HG02885 (cell line): ENCODE data around the gene NIN.

Source experiments
- ATAC-seq: cut with Tn5 transposase; IDR thresholded peaks from one replicate; pipeline ENCODE4 v1.9.1; 2021; ENCODE audit warnings: mild to moderate bottlenecking; ENCODE audit not compliant: unreplicated experiment, poor library complexity

The NIN gene, protein sequence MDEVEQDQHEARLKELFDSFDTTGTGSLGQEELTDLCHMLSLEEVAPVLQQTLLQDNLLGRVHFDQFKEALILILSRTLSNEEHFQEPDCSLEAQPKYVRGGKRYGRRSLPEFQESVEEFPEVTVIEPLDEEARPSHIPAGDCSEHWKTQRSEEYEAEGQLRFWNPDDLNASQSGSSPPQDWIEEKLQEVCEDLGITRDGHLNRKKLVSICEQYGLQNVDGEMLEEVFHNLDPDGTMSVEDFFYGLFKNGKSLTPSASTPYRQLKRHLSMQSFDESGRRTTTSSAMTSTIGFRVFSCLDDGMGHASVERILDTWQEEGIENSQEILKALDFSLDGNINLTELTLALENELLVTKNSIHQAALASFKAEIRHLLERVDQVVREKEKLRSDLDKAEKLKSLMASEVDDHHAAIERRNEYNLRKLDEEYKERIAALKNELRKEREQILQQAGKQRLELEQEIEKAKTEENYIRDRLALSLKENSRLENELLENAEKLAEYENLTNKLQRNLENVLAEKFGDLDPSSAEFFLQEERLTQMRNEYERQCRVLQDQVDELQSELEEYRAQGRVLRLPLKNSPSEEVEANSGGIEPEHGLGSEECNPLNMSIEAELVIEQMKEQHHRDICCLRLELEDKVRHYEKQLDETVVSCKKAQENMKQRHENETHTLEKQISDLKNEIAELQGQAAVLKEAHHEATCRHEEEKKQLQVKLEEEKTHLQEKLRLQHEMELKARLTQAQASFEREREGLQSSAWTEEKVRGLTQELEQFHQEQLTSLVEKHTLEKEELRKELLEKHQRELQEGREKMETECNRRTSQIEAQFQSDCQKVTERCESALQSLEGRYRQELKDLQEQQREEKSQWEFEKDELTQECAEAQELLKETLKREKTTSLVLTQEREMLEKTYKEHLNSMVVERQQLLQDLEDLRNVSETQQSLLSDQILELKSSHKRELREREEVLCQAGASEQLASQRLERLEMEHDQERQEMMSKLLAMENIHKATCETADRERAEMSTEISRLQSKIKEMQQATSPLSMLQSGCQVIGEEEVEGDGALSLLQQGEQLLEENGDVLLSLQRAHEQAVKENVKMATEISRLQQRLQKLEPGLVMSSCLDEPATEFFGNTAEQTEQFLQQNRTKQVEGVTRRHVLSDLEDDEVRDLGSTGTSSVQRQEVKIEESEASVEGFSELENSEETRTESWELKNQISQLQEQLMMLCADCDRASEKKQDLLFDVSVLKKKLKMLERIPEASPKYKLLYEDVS (N-terminal part only)

DNA sequence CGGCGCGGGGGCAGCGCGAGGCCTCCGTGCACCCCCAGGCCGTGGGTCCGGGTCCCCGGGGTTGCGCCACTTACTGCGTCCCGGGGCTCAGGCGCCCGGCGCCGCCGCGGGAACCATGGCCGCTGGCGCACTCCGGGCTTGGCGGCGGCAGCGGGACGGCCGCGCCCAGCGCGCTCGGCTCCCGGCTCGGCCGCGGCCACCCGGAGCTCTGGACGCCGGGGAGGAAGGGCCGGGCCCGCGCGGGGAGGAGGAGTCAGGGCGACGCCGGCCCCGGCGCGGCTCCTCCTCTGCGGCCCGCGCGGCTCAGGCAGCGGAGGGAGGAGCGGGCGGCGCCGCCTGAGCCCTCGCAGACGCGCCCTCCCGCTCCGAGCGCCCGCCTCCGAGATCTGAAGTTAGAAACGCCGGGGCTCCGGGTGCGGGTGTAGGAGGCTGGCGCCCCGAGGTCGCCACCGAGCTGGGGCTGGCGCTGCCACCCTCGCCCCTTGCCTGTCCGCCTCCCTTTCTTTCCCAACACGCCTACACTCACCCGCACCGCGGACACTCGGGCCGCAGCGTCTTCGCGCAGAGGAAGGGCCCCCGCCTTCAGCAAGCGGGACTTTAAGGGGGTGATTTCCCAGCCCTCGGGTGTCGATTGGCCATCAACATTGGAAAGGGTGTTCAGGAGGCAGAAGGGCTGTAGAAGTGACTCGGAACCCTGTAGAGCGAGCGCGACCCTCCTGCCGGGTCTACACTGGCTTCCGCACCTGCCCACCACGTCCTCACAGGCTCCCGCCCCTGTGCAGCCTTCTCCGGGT, at the start of gene NIN:
NIN (minus strand) TSS at position 231 of the 794 bp plus-strand sequence. CDS start 9,106 bp downstream, outside the sequence.
- ATAC-seq: peak; percentile 82

DNA sequence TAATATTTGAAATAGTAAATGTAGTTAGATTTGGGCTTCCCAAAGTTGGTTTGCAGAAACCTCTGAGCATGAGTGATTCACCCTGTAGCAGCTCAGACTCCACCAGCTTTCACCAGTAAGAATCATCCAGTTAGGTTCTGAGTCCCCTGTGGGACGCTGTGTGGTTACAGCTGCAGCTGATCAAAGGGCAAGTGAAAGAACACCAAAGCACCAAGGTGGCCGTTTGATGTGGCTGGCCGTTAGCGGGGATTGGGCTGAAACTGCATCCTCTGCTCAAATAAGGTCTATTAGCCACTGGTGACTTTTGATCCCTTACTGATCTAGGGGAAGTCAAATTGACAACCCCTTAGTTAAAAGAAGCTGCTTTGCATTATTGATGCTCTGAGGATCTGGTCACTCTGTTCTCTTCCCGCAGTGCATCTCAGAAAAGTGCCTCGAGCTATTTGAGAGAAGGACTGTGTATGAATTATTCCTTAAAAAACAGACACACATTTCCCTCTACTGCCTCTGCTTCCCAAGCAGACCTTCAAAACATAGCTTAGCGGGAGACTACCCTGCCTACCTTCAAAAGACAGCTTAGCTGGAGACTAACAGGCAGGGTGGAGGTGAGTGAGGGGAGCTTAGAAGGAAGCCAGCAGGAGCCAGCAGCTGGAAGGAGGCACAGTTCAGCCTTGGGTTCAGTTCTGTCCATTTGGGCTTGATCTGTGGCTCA, 44.6 kb upstream of the NIN start:
- peak; percentile 97 for ATAC-seq

DNA sequence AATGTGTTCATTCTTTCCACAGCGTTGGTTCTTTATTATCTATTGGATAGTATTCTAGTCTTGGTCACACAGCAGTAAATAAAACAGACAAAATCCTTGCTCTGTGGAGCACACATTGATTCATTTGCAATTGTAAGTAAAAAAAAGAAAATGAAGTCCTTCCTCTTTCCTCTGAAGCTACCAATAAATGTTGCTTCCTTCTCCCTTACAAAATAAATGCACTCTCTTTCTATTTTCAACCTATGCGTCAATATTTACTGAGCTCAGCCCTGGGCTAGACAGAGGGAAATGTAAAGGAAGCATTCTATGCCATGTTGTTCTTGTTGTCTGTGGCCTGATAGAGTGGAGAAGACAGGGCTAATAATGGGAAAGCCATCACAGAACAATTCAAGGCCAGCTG, 43.8 kb upstream of the NIN start:
- ATAC-seq: no peak

DNA sequence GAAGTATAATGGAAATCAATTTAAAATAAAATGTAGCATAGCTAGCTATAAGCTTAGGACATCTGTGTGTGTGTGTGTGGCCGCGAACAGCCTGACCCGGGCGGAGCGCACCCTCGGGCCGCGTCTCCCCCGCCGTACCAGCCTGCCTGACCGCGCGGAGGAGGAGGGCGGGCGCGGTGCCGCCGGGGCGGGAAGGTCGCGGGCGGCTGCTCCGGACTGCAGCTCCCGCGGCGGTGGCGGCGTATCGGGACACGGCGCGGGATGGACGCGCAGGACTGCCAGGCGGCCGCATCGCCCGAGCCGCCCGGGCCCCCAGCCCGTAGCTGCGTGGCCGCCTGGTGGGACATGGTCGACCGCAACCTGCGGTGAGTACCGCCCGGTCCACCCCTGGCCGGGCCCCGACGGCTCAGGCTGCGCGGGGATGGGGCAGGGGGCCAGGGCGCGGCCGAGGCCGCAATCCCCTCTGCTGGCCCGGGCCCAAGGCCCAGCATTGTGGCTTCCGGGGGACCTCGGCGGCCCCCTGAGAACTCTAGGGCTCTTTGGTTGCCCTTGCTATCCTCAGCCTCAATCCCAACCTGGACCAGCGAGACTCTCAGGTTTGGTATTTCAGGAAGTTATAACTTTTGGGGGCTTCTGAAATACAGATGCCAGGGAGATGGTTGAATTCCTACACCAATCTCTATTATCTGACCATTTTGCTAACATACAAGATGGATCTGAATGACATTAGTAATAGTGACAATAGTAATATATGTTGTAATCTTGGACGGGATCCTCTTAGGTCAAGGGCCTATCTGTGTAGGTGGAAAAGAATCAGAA, 41.2 kb upstream of the NIN start, which contains the start of gene ABHD12B:
ABHD12B (plus strand) TSS at position 140 of the 819 bp plus-strand sequence; CDS start at position 262, 122 bp downstream.
- no peak for ATAC-seq

DNA sequence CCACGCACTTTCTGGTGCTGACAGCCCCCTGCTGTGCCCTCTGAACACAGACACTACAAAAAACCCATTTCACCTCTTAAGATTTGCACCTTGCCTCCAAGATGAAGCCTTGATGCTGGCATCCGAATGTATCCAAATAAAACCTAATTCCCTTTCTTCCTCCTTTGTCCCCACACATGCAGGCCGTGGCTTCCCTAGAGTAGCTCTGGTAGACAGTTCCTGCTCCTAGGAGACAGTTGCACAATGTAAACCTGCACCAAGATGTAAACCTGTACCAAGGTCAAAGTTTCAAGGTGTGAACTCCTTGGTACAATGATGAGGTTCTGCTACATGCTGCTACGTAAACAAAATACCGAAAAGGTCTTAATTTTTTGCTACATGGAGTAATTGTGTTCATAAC, 40.3 kb upstream of the NIN start:
- ATAC-seq: no peak

DNA sequence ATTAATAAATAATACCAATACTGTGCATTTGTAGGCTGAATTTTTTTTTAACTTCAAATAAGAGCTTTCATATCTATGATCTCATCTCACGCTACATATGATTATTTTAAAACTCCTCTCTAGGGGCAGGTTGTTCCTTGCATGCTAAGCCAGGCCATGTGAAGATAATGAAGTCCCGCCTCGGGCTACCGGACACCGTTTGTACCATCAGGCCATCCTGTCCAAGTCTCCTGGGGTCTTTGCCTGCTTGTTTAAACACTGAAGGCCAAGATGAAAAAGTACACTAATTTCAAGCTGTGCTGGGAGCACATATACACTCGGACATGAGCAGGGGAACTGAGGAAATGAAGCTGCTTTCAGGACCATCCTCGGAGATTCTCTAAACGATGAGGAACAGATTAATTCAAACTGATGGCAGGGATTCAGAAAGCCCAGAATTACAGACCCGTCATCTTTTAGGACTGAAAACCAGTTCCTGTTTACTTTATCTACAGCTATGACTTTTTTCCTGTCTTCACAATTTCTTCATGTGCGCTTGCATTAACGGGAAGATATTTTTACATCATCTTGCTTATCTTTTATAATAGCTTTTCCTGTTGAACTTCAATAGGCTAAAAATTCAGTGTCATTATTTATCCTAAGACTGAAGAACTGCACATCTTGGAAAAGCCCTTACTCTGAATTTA, 34.6 kb upstream of the NIN start:
- no peak for ATAC-seq

DNA sequence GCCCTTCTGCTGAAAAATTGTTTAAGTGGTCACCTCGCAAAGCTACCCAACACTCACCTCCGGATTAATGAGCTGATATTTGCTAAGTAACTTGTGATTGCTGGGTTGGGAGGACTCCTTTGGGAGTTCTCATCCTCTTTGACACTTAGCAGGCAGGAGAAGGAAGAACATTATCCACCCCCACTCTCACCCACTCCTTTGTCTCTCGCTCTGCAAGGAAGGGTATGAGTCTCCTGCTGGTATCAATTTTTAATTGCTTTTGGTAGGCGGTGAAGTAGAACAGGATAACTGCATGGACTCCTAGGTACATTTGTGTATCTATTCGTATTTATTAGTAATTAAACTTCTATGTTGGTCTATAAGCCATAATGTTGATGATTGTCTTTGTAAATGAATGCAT, 34.0 kb upstream of the NIN start:
- ATAC-seq: no peak

DNA sequence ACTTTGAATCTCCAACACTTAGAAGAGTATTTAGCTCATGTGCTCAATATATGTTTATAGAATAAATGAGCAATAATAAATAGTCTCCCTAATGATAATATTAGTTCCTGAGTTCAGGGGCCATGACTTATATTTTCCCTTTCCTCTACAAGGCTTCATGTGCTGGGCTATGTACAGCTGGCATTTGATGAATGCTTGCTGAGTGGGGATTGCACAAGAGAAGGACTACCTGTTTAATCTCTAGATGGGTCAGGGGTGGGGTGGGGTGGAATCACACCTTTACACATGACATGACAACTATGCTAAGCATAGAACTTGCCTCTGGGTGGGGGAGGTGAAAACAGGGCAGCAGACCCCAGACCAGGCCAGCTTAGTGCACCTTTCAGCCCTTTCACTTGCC, 33.3 kb upstream of the NIN start:
- ATAC-seq: no peak

DNA sequence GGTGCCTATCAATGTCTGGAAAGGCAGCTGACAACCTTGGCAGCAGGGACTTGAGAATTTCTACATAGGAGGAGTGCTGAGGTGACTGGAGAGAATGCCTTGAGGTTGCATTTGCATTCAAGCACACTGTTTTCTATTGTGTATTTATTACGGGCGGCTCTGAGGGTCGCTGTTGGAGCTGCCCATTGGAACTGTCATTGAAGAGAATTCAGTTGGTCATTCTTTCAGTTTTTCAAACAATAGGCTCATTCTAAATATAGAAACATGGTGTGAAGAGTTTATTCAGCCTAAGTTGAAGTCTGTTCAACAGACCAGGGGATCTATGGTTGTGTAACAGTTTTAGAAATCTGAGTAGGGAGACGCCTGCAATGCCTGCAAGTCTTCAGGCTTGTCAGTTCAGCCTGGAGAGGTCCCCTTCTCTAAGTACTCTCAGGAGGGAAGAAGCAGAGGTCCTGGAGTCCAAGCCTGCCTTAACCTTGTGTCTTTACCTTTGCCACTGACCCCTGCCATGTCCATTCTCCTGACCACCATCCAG, 31.1 kb upstream of the NIN start:
- no peak for ATAC-seq

DNA sequence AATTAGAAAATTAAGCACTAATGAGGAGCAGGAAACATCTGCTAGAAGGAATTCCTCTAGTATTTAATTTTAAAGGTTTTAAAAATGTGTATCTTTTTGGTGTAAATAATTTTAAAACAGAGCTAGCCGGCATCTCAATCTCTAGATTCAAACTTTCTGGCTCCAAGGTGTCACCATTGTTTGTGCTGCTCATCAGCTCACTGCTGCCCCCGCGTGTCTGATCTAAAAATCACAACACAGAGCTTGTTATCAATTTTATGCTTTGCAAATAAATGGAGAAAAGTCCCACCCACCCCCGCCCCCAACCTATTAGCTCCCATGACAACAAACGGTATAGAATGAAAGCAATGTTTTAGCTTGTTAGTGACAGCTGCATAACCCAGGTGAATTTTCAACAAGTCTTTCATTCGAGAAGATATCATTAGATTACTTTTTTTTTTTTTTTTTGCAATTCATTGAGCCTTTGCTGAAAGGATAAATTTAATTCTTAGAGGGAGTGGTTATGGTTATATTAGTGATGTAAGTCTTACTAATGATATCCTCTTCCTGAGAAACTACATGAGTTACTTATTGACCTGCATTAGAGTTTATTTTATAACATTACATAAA, 29.6 kb upstream of the NIN start:
- peak; percentile 55 for ATAC-seq

DNA sequence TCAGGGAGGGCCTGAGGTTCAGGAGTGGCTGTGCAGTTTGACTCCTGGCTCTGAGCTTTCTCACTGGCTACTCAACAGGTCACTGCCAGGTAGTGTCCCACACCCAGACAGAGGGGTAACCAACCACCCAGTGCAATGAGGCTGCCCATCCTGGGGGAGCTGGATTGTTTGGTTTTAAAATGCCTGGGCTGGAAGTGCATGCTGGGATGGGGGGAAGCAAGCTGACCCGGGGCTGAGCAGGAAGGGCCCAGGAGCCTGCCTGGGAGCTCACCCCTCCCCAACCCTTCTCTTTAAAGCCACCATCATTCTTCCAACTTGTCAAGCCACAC, 28.3 kb upstream of the NIN start:
- no peak for ATAC-seq

DNA sequence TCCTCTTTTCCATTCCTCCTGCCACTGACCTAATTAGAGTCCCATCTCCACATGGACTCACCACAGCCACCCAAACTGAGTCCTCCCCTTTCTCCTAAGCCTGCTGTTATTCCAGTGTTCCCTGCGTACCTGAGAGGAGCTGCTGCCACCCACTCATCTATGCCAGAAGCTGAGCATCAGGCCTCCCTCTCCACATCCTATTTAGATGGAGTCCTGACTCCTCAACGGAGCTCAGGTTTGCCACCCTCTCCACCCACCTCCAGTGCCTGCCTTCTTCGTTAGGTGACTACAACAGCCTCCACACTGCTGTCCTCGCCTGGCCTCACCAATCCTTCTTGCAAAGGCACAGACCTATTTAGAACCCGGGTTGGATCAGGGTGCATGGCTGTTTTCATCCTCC, 25.7 kb upstream of the NIN start:
- ATAC-seq: no peak

DNA sequence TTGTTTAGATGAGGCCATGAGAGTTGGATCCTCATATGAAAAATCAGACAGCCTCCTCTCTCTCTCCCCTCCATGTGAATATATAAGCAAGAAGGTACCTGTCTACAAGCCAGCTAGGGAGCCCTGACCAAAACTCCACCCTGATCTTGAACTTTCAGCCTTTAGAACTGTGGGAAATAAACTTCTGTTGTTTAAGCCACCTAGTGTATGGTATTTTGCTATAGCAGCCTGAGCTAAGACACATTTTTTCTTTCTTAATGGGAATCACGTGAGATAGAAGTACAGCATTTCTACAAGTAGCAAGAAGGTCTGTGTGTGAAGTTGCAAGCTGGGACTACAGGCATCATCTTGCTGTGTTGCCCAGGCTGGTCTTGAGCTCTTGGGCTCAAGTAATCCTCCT, 24.6 kb upstream of the NIN start:
- no peak for ATAC-seq

DNA sequence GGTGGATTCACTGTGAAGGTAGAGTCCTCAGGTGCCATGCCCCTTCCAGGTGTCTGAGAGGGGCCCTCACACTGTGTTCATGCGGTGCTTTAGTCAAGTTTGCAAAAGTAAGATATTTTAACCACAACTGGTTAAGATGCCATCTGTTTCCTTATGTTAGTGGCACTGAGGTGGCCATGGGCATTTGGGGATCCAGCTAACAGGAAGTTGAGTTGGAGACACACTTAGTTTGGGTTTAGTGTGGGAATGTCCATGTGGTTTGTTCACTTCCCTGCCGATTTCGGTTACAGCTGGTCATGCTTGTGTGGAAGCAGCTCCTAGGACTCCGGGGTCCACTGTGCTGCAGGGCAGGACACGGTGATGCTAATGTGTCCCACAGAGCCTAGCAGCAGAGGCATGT, 23.6 kb upstream of the NIN start:
- no peak for ATAC-seq

DNA sequence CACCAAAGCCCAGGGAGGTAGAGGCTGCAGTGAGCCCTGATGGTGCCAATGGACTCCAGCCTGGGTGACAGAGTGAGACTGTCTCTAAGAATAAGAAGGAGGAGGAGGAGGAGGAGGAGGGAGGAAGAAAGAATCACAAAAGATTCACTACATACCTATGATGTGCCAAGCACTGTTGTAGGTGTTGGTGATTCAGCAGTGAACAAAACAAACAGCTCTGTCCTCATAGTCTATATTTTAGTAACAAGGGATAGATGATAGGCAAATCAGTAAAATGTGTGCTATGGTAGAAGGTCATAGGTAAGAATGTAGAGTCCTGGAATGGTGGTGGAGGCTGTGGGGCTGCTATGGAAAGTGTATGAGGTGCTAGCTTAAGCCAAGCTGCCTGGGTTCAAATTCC, 22.9 kb upstream of the NIN start:
- no peak for ATAC-seq

DNA sequence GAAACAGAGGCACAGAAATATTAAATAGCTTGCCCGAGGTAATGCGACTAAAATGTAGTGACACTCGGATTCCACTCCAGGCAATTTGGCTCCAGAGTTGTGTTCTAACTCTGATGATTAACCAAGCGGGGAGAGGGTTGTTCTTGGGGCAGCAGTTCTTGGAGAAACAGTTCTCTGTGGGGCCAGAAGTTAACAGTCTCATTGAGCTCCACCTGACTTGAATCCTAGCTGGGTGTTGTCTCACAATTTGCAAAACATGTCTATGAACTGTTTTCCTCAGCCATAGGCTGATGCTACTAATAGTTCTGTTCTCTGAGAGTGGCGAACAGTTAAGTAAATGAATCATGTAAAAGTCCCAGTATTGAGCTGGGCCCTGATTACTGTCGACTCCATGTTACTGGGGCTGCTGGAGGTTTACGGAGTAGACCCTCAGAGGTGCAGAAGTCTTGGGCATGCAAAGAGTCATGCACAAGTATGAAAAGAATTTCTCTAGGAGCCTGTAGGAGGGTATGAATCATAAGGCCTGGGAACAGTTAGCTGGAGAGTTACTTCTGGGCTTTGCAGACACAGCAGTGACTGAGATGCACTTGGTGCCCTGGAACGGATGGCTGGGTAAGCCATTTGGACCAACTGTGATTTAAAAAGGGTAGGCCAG, 15.4 kb upstream of the NIN start:
- ATAC-seq: no peak

DNA sequence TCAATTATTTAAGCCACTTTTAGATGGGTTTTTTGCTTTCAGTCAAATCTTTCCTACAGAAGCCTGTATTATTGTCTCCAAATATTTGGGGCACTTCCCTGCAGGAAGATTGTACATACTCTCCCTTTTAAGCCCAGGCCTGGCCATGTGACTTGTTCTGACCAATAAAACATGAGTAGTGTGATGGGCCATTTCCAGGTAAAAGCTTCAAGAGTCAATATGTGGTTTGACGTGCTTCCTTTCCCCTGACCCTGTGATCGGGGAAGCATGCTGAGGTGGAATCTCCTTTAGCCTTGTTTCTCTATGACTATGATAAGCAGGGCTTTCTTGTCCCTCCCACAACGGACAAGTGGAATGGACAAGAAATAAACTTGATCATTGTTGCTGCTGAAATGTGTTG, 14.2 kb upstream of the NIN start:
- no peak for ATAC-seq
